AG10803 (cell line): ENCODE measurements around the gene RAD51B.

ENCODE experiments used
- DNase-seq: peaks from one replicate; pipeline ENCODE4 v3.0.0; 2010; ENCODE audit warnings: low read depth
- H3K4me3 ChIP-seq: 2 replicates; pipeline ENCODE4 v1.5.1; 2011; ENCODE audit warnings: mild to moderate bottlenecking, low read length, control low read depth
- TF ChIP-seq, protein P1 (sequence below): conservative IDR thresholded peaks from 2 replicates; pipeline ENCODE4 v1.5.1; 2011; ENCODE audit warnings: mild to moderate bottlenecking, low read length, control low read depth, inconsistent platforms

The RAD51B gene

DNA sequence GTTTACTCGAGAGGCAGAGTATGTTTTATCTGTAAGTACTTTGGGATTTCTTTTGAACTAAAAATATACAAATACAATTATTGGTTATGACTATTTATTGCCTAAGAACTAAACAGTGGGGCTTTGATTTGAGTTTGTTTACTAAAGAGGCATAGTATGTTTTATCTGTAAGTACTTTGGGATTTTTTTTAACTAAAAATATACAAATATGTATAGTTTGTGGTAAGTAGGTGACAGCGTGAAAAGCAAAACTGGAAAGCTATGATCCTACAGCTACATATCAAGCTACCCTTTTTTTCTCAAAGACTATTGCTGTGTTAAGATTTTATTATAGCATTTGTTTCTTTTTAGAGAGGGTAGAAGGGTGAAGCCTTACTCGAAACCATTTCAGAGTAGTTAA, 171.0 kb downstream of the RAD51B start:
- no peak for DNase-seq
- no peak overlapping the region for H3K4me3 ChIP-seq
- TF ChIP-seq, protein P1, sequence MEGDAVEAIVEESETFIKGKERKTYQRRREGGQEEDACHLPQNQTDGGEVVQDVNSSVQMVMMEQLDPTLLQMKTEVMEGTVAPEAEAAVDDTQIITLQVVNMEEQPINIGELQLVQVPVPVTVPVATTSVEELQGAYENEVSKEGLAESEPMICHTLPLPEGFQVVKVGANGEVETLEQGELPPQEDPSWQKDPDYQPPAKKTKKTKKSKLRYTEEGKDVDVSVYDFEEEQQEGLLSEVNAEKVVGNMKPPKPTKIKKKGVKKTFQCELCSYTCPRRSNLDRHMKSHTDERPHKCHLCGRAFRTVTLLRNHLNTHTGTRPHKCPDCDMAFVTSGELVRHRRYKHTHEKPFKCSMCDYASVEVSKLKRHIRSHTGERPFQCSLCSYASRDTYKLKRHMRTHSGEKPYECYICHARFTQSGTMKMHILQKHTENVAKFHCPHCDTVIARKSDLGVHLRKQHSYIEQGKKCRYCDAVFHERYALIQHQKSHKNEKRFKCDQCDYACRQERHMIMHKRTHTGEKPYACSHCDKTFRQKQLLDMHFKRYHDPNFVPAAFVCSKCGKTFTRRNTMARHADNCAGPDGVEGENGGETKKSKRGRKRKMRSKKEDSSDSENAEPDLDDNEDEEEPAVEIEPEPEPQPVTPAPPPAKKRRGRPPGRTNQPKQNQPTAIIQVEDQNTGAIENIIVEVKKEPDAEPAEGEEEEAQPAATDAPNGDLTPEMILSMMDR: no peak

DNA sequence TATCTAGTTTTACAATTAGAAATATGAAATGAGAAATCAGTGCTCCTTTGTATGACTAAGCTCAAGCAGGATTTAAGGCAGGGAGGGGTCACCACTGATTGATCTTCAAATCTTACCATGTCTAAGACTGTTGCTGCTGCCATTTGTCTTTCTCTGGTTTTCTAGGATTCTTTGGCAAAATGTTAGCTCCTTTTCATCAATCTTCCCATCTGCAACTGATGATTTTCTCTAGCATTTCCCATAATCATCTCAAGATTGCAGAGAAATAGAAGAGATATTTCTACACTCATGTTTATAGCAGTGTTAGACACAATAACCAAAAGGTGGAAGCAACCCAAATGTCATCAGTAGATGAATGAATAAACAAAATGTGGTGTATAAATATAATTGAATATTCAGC, 175.0 kb downstream of the RAD51B start:
- no peak overlapping the region for H3K4me3 ChIP-seq

DNA sequence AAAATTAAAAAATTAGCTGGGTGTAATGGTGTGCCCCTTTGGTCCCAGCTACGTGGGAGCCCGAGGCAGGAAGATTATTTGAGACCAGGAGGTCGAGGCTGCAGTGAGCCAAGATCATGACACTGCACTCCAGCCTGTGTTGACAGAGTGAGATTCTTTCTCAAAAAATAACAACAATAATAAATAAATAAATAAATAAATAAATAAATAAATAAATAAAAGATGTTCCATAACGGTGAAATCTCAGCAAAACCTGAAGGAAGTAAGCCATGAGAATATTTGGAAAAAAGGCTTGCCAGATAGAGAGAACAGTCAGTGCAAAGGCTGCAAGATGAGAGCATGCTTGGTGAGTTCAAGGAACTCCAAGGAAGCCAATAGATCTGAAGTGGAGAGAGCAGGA, 176.7 kb downstream of the RAD51B start:
- no peak for DNase-seq
- no peak overlapping the region for H3K4me3 ChIP-seq
- TF ChIP-seq, protein P1: no peak

More for the DNA sequence above, 175.0 kb downstream of the RAD51B start:
- DNase-seq: no peak
- TF ChIP-seq, protein P1: no peak

DNA sequence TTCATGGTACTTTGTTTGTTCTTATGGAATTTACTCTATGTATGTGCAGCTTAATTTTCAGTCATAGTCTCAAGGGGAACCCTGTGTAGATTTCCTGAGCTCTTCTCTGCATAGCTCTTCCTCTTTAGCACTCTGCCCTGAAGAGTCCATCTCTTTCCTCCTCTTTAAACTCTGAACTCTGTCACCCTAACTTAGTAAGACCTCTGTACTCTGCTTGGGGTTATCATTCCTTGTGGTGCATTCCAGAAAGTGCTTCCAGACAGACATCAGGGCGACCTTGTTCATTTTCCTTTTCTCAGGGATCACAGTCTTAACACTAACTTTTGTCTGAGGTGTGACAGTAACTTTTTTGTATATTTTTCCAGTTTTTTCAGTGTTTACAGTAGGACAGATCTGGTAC, 179.3 kb downstream of the RAD51B start:
- no peak overlapping the region for H3K4me3 ChIP-seq
- no peak for DNase-seq
- TF ChIP-seq, protein P1: no peak

DNA sequence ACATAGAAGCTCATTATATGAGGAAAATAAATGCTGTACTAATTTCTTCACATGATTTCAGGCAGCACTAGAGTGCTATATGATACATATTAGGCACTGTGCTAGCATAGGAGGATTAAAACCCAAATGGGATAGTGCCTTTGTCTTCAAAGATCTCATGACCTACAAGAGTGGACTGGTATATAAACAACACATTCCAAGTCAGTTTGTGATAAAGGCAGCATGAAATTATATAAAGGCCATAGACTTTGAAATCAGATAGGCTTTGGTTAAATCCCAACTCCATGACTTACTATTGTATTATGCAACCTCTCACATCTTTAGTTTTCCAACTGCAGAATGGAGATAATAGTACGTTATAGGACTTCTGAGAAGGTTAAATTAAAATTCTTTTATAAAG, 179.7 kb downstream of the RAD51B start:
- peak; percentile 31 for DNase-seq
- TF ChIP-seq, protein P1: no peak
- no peak overlapping the region for H3K4me3 ChIP-seq

DNA sequence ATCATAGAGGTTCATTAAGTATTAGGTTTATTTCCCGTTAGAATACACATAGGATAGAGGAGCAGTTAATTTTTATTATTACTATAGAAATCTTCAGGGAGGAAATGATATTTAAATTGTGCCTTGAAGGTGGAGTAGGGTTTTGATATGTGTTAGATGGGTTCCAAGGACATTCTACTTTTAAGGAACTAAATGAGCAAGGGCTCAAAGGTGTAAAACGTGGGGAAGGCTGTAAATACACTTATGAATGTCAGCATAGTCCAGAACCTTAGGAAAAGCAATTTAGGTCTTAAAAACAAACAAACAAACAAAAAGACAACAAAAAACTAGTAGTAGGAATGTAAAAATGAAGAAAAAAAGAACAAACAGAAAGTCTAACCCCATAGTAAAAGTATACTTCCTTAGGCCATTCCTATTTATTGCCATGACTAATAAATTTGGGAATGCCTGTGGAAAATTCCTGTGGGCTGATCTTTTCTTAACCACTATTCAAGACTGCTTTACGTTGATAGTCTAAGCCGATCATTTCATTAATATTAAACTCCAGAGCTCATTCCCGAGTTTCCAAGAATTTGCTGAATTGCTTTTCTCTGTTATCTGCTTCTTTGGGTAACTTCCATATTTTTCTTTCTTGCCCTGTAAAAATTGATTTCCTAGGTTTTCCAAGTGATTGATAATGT, 180.3 kb downstream of the RAD51B start:
- no peak overlapping the region for H3K4me3 ChIP-seq
- TF ChIP-seq, protein P1: no peak
- peak; percentile 81 for DNase-seq

DNA sequence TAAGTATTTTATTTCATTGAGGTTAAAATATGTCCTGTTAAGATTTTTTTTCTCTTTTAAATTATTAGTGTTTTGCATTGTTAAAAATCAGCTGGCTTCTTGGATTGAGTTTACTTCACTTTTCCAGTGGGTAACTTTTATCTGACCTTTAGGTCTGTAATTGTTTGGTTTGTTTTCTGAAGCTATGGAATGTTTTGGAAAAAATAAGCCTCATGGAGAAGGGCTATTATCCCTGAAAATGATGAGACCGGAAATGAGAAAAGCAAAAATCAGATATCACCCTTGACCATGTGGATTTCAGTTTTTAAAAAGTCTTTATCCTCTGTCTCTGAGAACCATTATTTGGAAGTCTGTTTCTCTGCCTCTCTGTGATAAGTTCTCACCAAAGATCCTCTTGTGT, 180.9 kb downstream of the RAD51B start:
- TF ChIP-seq, protein P1: no peak
- no peak overlapping the region for H3K4me3 ChIP-seq
- DNase-seq: no peak
